HG02642 (cell line): Measurements from ENCODE around the gene GALNS.
"Not testable (repeated sequence)": the region's sequence is repeated elsewhere in the genome, so short reads cannot be mapped to it uniquely, and the experiment has no call there.

ENCODE experiments used
- ATAC-seq: cut with Tn5 transposase; IDR thresholded peaks from one replicate; pipeline ENCODE4 v1.9.1; 2021; ENCODE audit warnings: mild to moderate bottlenecking; ENCODE audit not compliant: unreplicated experiment, poor library complexity

GALNS gene

DNA sequence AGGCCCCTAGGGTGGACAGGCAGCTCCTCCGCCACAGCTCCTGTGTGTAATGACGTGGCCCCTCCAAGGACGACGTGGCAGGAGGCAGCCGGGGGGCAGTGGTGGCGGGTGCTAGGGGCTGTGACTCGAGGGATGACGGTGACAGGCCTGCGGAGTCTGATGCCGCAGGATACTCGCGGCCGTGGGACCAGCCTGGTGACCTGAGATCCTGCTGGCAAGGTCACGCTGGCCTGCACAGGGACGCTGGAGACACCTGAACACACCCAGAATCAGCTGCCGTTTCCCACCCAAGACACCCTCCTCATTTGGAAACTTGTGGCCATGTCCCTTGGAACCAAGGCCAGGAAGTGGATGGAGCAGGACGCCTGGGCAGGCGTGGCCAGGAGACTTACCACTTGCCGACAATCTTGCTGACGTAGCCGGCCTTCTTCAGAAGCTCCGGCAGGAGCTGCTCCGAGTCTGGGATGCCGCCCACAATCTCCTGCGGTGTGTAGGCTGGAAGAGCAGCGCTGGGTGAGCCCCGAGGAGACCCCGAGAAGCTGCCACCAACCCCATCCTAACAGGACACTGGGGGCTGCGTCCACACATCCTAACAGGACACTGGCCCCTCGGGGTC, 16.0 kb downstream of the GALNS start:
- ATAC-seq, result no peak

DNA sequence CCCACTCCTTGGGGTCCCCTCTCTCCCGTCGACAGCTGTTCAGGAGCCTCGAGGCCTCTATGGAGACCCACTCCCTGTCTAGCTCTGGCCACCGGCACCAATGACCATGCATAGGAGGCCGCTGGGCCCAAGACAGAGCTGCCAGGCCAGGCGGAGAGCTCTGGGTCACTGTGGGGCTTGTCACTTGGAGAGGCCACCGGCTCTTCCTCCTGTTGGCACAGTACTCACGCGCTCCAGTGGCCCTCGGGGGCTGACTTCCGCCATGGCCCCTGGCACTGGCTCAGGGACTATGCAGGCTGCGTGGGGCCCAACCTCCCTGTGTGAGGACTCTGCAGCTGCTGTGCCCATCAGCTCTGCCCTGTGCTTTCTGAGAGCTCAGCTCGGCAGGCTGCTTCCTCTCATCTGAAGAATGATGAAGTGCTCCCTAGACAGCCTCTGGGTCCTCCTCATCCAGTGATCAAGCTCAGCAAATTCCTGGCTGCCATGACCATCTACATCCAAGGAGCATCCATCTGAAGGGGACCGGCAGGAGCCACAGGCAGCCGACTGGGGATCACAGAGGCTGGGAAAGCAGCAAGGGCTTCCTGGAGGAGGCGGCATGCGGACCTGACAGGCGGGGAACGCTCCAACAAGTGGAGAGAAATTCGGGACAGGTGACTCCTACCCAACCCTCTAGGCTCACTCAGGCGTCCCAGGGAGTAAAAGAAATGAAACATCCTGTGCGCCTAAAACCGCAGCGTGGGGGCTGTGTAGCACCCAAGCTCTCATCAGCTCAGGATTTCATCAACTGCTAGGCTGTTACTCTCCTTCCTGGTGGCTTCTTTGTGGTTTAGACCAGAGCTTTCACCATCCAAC, 16.8 kb downstream of the GALNS start:
- ATAC-seq, result no peak

DNA sequence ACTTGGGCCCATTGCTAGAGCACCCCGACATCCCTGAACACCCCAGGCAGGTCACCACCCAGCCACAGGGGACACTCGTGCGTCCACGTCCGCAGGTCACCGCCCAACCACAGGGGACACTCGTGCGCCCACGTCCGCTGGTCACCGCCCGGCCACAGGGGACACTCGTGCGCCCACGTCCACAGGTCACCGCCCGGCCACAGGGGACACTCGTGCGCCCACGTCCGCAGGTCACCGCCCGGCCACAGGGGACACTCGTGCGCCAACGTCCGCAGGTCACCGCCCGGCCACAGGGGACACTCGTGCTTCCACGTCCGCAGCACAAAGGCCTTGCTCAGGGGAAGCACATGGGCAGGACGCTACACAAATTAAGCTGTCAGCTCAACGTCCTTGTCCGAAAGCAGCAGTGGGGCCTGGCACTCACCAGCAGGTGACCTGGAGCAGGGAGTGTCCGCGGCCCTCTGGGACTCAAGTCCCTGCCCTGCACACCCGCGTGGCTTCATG, 17.7 kb downstream of the GALNS start:
- no peak for ATAC-seq

DNA sequence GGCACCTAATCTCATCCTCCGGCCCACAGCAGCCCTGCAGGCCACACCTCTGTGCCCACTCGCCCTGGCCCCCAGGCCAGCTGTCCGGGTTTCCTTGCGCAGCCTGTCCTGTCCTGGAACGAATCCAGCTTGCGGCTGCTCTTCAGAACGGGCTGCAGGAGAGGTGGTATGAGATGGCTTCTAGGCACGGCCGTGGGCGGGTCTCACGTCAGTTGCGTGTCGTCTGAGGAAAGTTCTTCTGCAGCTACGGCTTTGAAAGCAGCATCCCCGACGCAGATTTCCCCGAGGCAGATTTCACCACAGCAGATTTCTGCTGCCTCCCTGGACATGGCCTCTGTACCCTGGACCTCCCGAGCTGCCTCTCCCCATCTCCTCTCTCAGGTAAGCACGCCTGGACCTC, 18.2 kb downstream of the GALNS start:
- no peak for ATAC-seq

DNA sequence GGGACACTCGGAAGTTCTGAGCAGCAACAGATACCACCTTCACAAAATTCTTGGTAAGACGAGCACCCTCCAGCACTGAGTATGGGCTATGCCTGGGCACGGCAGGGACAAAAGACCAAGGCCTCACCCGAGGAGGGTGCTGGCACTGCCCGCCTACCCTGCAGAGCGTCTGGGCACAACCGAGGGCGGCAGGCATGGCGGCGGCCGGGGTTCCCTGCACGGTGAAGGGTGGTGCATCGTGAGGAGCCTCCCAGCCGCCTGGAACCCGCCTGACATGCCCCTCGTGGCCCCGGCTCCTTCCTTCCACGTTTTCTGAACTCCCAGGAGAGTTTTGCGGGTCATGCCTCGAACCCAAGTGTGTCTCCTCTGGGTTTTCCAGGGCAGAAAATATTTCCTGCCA, 18.9 kb downstream of the GALNS start:
- ATAC-seq, result no peak

DNA sequence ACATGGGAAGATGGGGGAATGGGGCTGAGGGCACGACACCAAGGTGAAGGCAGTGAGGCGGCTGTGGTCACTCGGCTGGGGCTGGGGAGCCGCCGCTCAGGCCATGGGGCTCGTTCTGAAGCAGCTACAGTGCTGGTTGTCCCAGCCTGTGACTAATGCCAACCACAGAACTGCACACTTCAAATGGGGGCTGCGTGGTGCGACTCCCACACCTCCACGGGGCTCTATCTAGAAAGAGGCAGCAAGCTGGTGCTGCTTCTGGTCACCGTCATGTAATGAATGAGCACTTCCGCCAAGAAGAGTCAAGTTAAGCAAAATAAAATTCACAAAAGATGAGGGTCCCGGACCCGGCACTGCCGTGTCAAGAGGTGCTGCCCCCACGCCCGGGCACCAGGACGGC, 20.0 kb downstream of the GALNS start:
- ATAC-seq, result no peak

DNA sequence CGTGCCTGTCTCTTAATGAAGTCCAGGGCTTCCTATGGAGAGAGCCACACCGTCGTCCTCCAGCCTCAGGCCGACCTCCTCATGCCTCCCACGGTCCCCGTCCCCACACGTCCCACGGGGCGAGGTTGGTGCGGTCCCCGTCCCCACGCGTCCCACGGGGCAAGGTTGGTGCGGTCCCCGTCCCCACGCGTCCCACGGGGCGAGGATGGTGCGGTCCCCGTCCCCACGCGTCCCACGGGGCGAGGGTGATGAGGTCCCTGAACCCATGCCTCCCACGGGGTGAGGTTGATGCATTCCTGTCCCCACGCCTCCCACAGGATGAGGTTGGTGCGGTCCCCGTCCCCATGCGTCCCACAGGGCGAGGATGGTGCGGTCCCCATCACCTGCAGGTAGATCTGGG, 20.9 kb downstream of the GALNS start:
- ATAC-seq, result no peak

DNA sequence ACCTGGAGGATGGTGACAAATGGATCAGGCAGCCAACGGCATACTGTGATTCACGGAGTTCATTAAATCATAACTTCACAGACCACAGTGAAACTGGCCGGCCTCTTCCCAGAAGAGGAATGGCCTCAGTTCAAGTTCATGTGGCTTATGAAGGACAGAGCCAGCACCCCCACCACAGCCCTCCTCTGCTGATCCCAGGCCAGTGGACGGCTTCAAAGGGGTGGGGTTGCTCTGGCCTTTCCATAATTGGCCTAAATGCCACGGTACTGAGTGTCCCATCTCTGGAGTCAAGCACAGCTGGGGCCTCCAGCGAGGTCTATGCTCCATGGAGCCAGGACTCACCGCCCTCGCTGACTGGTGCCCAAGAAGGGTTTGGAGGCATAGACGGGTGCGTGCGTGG, 21.4 kb downstream of the GALNS start:
- ATAC-seq, result no peak

DNA sequence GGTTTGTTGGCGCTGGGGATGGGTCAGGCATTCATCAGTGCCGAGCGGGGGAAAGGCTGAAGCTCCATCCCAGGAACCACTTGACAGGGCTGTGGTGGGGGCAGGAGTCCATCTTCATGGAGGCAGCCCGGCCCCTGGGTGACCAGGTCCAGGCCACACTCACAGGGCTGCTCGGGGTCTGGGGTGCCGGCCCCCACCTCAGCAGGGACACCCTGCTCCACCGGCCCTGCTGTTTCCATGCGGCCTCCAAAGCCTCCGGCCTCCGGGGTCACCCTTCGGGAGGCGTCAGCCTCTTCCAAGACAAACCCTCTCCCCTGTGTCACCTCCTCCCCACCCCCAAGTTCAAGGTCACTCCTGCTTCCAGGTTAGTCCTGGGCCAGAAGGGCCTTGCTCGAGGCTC, 22.1 kb downstream of the GALNS start:
- no peak for ATAC-seq

DNA sequence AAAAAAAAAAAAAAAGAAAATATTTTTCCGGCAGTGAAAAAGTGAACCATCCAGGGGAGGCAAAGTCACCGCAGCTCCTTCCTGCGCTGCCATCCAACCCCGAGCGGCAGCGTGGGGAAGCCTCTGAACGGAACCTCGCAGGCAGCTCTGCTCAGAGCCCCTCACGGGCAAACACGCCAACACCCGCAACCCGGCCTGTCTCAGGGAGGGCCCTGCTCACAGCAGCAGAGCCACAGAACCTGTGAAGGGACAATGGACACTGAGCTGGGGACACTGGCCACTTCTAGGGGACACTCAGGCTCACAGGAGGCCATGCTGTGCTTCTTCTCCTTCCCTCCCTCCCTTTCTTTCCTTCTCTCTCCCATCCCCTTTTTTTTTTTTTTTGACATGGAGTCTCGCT, 23.7 kb downstream of the GALNS start:
- no peak for ATAC-seq

DNA sequence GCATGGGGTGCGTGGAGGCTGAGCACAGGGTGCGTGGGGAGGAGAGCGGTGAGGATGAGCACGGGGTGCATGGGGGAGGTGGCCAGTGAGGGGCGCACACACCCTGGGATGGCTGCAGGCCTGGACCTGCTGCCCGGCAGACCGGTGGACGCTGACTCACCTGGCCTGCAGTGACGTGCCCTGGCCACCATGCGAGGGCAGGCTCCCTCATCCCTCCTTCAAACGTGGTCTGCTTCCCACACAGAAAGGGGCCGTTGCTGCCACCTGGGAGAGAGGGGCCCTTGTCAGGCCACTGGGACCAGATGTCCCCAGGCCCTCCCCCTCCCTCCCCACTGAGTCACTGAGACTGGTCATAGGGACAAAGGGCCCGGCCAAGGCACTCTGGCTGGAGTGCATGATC, 24.9 kb downstream of the GALNS start:
- ATAC-seq, result no peak

DNA sequence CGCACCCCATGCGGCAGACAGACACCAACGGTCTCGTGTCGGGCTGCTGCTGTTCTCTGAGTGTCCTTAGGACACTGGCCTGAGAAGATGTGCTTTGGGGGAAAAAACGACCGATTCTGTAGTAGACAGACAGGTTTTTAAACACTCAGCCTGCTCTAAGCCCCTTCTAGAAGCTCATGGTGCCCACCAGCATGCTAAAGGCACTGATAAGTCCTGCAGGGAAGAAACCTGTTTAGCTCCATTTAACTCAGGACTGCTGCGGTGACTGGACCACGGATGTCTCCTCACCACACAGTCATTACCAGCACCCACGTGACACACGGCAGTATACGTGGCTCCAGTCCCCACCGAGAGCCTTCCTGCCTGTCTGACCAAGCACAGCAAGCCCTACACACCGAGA, 26.0 kb downstream of the GALNS start:
- ATAC-seq, result no peak

DNA sequence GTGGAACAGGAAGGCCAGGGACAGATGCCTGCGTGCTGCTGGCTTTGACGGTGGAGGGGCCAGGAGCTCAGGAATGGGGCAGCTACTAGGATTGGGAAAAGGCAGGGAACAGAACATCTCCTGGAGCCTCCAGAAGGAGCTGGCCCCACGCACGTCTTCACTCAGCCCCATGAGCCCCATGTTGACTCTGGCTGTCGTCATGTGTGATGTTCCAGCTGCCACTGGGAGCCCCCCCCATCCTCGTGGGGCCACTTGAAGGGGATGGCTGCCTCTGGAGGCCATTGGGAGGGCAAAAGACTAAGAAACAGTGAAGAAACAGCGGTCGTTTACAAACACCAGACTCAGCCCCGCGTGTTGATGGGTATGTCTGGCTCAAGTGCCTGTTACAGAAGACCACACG, 26.5 kb downstream of the GALNS start:
- no peak for ATAC-seq

DNA sequence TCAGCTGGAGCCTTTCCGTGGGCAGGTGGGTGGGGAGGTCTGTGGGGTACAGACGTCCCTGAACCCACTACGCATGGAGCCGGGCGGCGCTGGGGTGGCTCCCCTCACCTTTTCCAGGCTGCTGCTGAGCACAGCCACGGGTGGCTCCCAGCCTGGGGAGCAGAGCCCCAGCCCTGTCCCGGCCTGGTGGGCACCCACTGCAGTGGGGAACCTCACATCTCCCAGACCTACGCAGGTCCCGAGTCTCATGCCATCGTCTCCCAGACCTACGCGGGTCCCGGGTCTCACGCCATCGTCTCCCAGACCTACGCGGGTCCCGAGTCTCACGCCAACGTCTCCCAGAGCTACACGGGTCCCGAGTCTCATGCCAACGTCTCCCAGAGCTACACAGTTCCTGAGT, 28.0 kb downstream of the GALNS start:
- no peak for ATAC-seq

DNA sequence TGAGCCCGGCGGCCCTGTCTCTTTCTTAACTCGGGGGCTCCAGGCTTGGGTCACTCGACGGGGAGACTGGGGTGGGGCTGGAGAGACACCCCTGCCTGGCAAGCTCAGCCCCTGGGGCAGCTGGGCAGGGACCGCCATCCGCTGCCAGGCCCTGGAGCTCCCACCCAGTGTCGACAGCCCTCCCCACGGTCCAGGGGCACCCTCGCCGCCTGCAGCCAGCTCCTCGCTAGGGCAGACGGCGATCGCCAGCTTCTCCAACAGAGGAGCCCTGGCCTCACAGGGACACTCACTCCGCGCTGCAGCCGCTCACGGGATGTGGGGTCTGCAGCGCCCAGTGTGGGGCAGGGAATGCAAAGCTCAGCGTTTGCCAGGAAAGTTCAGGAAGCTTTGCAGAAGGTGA, 29.0 kb downstream of the GALNS start:
- ATAC-seq, result no peak

DNA sequence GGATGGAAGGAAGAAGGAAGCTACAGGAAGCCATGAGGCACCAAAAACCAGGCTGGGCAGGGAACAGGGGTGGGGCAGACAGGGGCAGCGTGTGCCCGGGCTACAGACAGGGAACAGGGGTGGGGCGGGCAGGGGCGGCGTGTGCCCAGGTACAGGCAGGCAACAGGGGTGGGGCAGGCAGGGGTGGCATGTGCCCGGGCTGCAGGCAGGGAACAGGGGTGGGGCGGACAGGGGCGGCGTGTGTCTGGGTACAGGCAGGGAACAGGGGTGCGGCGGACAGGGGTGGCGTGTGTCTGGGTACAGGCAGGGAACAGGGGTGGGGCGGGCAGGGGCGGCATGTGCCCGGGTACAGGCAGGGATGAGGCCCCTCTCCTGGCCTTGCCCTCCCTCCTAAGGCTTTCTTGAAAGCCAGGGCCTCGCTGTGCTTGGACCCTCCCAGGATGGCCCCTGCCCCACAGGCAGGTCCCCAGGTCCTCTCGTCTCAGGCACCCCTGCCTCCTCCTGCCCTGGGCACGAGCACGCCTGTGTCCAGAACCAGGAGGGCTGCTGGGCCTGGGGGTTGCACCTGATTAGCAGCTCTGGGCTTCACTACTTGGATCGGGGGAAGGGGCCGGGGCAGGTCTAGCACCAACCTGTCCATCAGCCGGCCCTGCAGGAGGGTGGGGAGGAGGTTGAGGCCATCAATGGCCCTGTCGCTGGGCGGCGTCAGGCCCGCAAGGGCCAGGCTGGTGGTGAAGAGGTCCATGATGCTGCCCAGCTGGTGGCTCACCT, 30.5 kb downstream of the GALNS start:
- no peak for ATAC-seq

DNA sequence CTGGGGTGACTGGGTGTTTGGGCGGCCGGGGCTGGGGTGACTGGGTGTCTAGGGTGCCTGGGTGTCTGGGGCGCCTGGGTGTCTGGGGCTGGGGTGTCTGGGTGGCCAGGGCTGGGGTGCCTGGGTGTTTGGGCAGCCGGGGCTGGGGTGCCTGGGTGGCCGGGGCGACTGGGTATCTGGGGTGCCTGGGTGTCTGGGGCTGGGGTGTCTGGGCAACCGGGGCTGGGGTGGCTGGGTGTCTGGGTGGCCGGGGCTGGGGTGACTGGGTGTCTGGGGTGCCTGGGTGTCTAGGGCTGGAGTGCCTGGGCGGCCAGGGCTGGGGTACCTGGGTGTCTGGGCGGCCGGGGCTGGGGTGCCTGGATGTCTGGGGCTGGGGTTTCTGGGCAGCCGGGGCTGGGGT, 31.6 kb downstream of the GALNS start:
- ATAC-seq, result no peak

DNA sequence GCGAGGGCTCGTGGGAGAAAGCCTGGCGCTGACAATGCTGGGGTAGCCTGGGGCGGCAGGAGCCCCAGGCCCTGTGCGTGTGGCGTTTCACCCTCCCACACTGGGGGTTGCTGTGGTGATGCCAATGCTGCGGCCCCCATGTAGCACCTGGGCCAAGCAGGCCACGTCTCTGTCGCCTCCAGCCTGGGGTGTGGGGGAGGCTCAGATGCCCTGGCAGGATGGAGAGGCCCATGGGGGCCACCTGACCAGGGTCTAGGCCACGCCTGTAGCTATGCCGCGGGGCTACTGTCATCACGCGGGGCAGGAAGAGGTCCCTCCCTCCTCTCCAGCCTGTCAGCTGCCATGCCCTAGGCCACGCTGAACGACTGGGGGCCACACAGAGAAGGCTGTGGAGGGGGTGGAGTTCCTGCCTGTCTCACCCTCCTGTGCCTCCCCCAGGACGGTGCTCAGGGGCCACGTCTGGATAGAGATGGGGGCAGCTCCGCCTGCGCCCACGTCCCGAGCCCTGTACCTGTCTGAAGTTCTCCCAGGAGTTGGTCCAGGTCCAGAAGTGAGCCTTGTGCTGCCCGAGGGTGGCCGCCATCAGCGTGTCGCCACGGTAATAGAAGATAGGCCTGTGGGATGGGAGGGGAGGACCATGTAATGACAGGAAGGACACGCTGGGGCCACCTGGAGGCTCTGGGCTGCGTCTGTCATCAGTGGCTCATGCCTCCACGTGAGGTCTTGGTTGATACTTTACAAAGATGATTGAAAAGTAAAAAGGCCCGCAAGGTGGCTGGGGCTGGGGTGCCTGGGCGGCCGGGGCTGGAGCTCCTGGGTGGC, 32.3 kb downstream of the GALNS start:
- ATAC-seq, result no peak

DNA sequence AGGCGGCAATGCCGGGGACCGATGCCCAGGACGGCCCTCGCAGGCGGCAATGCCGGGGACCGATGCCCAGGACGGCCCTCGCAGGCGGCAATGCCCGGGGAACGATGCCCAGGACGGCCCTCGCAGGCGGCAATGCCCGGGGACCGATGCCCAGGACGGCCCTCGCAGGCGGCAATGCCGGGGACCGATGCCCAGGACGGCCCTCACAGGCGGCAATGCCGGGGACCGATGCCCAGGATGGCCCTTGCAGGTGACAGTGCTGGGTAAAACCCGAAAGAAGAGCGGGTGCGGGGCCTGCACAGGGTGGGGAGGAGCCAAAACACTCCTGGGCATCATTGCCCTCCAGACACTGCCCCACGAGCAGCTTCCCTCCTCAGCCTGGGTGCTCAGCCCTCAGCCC, 33.1 kb downstream of the GALNS start:
- not testable (repeated sequence) for ATAC-seq

DNA sequence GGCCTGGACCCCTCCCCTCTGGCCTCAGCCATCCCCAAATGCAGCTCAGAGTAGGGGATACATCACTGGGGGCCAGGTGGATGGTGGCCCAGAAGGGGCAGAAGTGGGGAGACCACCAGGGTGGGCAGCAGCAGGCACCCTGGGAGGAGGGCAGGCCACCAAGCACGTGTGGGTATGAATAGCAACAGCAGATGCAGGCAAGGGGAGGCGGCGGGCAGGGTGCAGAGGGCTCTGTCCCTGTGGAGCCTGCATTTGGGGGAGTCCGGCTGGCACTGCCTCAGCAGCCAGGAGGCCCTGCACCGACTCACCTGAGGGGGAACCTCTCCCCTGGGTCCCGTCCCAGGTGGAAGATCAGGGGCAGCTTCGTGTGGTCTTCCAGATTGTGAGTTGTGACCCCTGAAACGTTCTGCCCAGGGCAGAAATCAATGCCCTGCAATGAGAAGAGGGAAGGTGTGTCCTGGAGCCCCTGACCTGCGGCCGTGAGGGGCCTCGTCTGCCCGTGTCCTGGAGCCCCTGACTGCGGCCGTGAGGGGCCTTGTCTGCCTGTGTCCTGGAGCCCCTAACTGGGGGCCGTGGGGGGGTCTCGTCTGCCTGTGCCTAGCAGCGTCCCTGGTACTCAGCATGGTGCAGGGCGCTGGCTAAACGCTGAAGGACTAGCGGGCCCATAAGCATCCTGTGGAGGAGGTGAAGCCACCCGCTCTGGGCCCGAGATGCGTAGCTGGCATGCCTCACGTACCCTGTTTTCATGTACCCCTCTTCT, 34.3 kb downstream of the GALNS start:
- no peak for ATAC-seq
